Activated T-cell treated with anti-CD3 and anti-CD28 coated beads, Interleukin-2, amount 50 U/mL, for 1 hour (primary cell): ENCODE data around the gene MYO3B.
"Not testable (repeated sequence)": the region's sequence is repeated elsewhere in the genome, so short reads cannot be mapped to it uniquely, and the experiment has no call there.

Source experiments
- DNase-seq: peaks from one replicate; pipeline ENCODE4 v3.0.0-alpha.2; 2020

The MYO3B gene

GRCh38 chr2:170530803-170531564, 353.0 kb downstream of the MYO3B start:
- no peak for DNase-seq

DNA sequence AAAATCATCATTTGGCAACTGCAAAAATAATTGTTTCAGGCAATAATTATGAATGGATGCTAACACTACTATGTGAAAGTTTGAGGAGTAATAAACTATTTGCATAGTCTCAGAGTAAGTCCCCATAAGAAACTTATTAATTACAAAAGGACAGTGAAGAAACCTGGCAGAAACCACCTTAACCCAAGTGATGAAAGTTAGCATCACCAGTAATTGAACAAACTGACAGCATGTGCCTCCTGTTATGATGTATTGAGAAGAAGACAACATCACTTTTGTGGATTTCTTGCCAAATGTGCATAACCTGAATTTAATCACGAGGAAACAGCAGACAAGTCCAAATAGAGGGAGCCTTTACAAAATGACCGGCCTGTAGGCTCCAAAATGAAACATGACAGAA, 353.9 kb downstream of the MYO3B start:
- DNase-seq: no peak

- no peak for DNase-seq
These were observed 355.2 kb downstream of the MYO3B start for GRCh38 chr2:170533156-170533555.

- DNase-seq: no peak
These were observed 357.6 kb downstream of the MYO3B start for GRCh38 chr2:170535552-170535951.

DNA sequence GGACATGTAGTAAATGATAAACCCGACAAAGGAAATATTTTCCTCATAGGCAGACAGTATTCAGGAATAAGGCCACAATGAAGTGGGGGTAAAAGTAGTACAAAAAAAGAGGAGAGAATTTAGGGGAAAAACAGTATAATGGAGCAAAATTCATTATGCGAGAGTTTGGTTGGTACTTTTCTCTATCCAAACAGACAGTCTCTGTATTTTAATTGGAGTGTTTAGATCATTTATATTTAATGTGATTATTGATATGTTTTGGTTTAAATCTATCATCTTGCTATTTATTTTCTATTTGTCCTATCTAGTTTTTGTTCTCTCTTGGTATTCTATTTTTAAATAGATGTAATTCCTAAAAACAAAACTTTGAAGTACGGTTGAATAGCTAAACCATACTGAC, 366.9 kb downstream of the MYO3B start:
- DNase-seq: no peak

DNA sequence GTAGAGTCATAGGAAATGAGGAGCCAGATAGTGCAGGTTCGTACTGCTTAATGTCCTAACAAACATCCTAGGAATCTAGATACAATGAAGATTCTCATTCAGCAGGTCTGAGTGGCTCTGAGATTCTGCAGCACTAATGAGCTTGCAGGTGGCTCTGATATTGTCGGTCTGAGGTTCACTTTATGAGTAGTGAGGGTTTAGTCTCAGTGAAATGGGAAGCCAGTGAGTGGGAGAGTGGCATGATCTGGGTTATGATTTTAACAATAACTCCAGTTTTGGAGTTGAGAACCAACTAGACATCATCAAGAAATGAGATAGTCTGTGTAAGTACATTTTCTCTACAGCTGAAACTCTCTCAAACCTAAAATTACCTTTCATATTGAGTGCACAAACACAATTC, 370.4 kb downstream of the MYO3B start:
- no peak for DNase-seq

DNA sequence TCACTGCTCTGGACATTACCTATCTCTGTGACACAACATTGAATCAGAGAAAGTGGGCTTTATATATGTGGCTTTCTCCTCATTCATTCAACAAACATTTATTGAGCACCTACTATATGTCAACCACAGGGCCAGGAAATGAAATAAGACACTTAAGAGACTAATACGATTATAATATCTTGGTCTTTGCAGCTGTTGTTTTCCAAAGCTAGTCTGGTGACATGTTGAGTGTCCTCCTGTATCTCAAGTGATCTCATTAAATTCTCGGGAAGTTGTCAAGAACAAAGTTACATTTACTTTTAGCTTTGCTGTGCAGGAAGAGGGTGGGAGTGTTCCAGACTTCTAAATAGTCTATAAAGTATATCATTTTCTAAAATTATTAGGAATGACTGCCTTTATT, 372.6 kb downstream of the MYO3B start:
- no peak for DNase-seq

GRCh38 chr2:170551899-170552298, 374.0 kb downstream of the MYO3B start:
- not testable (repeated sequence) for DNase-seq

- DNase-seq: no peak
These were observed 375.8 kb downstream of the MYO3B start for GRCh38 chr2:170553748-170554147.

DNA sequence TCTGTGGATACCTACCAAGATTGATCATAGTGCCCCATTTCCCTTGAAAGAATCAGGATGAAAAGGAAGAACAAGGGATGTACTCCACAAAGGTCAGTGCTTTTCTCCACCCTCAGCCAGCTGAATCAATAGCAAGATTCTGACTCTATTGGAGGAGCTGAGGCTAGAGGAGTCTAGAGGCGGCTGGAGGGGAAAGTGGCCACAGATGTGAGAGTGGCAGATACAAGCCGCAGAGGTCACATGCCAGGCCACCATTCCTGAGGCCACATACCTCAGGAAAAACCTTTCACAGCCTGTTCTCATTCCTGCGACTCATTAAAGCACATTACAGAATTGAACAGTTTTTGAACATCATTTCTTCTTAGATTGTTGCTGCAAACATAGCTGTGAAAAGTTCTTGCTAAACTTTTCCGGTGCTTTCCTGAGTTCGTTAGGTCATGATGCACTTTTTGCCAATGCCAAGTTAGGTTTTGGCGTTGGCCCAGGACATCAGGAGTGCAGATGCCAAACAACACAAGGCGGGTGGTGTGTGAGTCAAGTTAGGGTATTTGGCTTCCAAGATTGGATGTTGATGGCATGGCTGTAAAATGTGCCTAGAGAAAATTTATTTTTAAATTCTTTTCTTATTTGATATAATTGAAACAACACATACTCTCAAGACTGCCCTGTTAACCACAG, 376.5 kb downstream of the MYO3B start:
- no peak for DNase-seq

GRCh38 chr2:170562928-170563327, 385.0 kb downstream of the MYO3B start:
- no peak for DNase-seq

DNA sequence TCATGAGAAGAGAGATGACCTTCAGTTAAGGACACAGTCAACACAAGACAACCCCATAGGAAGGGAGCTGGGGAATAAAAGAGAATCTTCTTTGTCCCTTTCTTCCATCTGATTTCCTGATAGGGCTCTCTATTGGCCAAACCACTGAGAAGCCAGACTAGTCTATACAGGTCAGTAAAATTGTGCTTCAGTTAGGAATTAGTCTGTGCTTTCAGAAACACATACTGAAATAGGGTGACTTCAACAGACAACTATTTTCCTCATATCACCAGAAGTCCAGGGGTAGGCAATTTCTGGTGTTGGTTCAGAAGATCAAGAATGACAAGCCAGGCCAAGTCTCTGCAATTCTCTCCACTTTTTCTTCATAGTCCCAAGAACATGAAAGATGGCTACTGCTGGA, 385.5 kb downstream of the MYO3B start:
- no peak for DNase-seq

GRCh38 chr2:170566138-170566537, 388.2 kb downstream of the MYO3B start:
- no peak for DNase-seq

DNA sequence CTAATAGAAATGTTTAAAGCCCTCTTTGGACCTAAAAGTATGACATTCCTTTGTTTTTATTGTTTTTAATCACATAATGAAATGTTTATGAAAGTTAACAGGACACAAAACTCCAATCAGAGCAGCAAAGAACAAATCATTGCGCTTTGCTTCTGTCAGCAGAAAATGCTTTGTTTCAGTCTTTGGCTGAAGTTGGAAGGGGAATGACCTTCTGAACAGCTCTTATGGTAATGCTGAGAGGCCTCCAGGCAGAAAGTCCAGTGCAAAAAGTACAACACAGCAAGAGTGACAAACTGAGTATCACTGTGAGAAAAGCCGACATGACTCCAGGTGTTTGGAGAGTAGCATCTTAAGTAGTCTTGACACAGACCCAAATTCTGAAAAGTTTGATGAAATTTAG, 389.5 kb downstream of the MYO3B start:
- DNase-seq: no peak

- no peak for DNase-seq
These were observed 390.6 kb downstream of the MYO3B start for GRCh38 chr2:170568511-170568910.

GRCh38 chr2:170571612-170572011, 393.7 kb downstream of the MYO3B start:
- no peak for DNase-seq

GRCh38 chr2:170573671-170574070, 395.7 kb downstream of the MYO3B start:
- no peak for DNase-seq

GRCh38 chr2:170576296-170576695, 398.3 kb downstream of the MYO3B start:
- DNase-seq: no peak

GRCh38 chr2:170577356-170577755, 399.4 kb downstream of the MYO3B start:
- no peak for DNase-seq

- DNase-seq: no peak
These were observed 400.7 kb downstream of the MYO3B start for GRCh38 chr2:170578606-170579005.

GRCh38 chr2:170579511-170579910, 401.6 kb downstream of the MYO3B start:
- DNase-seq: no peak

DNA sequence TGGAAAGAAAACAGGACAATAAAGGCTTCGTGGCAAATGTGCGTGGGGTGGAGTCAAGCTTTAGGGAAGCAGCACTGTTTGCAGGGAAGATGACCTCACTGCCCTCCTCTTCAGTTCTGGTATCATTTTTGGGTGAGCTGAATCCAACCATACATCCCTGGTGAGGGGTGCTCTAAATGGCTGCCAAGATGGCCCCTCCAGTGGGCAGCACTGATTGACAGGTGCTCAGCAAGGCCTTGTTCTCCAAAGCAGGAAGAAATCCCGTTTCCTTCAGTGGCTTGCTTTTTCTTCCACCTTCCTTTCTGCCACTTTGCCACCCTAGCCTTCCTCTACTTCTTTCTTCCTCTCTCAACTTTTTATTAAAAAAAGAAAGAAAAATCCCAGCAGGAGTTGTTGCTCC, 404.4 kb downstream of the MYO3B start:
- DNase-seq: no peak

DNA sequence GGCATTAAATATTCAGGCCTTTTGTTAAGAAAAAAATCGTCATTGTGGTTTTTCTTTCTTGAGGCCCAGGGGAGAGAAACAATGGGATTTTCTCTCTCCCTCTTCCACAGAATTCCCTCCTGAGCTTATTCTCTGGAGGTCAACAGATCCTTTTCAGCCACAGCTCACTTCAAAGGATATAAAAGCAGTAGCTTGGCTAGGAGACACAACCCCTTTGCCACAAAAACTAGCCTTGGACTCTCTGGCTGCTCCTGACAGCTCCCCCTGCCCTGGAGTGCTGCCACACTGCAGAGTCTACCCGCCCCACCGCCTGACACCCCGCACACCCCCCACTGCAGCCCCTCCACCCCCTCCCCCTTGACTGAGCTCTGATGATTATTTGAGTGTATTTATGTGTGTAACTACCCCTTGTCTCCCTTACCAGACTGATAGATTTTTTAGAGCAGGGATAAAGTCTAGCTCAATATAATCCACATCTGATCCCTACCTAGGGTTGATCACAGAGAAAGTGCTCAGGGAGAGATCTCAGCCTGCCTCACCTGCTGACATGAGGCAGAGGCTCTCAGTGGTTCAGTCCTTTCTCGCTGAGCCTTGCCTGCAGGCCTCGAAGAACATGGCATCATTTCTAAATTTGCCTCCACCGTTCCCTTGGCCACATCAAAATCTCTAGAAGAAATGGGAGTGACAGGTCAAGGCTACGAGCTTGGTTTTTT, 405.0 kb downstream of the MYO3B start:
- DNase-seq: no peak

DNA sequence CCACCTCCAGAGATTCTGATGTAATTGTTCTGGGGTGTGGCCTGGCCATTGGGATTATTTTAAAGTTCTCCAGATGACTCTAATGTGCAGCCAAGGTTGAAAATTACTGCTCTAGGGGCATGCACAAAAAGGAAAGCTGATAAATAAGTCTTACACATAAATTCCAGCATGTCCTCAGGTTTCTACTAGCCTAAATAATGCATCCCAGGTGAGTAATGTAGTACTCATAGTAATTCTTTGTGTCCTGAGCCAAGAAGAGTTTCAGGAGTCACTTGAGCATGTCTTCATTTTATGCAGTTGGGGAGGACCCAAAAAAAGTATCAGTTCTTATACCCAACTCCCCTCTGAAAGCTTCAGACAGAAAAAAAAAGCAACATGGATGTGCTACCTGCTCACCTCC, 407.1 kb downstream of the MYO3B start:
- DNase-seq: no peak
